Vagina (tissue), 2 donors: ENCODE data around the gene KIAA2012. TPM values are rescaled to one million over a fixed set of nuclear protein-coding genes. Genes with fewer than 3 reads are reported as not detected.

ENCODE experiments used
- DNase-seq, 2 donors: peaks; one replicate each; pipeline ENCODE4 v3.0.0-alpha.2; 2017; ENCODE audit errors: extremely low spot score in 2 of 2
- H3K27ac ChIP-seq: fragments of 200-600 bp; sonication (generic); one replicate; pipeline ENCODE4 v1.5.1; 2019
- H3K27me3 ChIP-seq: fragments of 200-600 bp; sonication (generic); one replicate; pipeline ENCODE4 v1.5.1; 2019
- H3K36me3 ChIP-seq, 2 donors: fragments of 200-600 bp; sonication (generic); one replicate each; pipeline ENCODE4 v1.5.1; 2017 to 2019
- H3K4me1 ChIP-seq: fragments of 200-600 bp; sonication (generic); one replicate; pipeline ENCODE4 v1.5.1; 2019
- H3K4me3 ChIP-seq, 2 donors: fragments of 200-600 bp; sonication (generic); 1 replicate in 1 of 2; 2 replicates in 1 of 2; pipeline ENCODE4 v1.5.1; 2016 to 2019
- H3K9me3 ChIP-seq: fragments of 200-600 bp; sonication (generic); one replicate; pipeline ENCODE4 v1.5.1; 2019
- CTCF ChIP-seq, 3 experiments: fragments of 450-650 bp in 2 of 3; fragments of 200-600 bp in 1 of 3; sonication (generic) in 1 of 3; IDR thresholded peaks; one replicate each; pipeline ENCODE4 v1.5.1; 2017 to 2019; ENCODE audit warnings: antibody characterized with exemption in 3 of 3, mild to moderate bottlenecking in 2 of 3, moderate library complexity in 2 of 3
- POLR2A ChIP-seq, 2 donors: fragments of 450-650 bp; IDR thresholded peaks; one replicate each; pipeline ENCODE4 v1.6.1; 2017; ENCODE audit warnings: antibody characterized with exemption in 2 of 2, mild to moderate bottlenecking in 2 of 2, moderate library complexity in 2 of 2
- POLR2AphosphoS5 ChIP-seq, 2 donors: sonication (generic); formaldehyde crosslinking; IDR thresholded peaks; one replicate each; pipeline ENCODE4 v1.9.0; 2017; ENCODE audit warnings: antibody characterized with exemption in 2 of 2, mild to moderate bottlenecking in 2 of 2, low read depth in 1 of 2; ENCODE audit not compliant: insufficient read depth in 1 of 2
- intact Hi-C: fragments of 100-400 bp; cut with DNase I; formaldehyde crosslinking; loops from one replicate; pipeline ENCODE4 v1.15.1; 2023
- total RNA-seq: library from RNA; depleted of rRNA; stranded (reverse); fragments of >200 nt; gene quantifications from one replicate; pipeline ENCODE4 v1.2.3, GENCODE V29; 2016

Gene KIAA2012
- total RNA-seq, 1 donor from 2014 or later = not detected

GRCh38 chr2:202142540-202142939 is 69.5 kb downstream of the KIAA2012 start:
- H3K27ac ChIP-seq = no peak overlapping the region
- no peak for DNase-seq
- no peaks in the 10 kb centered on the region for H3K27me3 ChIP-seq
- H3K36me3 ChIP-seq = no peaks in the 10 kb centered on the region
- H3K4me3 ChIP-seq = no peak overlapping the region
- intact Hi-C loops = no loop called here
- no peaks in the 10 kb centered on the region for H3K9me3 ChIP-seq
- TF ChIP-seq POLR2A (IDR thresholded peaks at IDR 0.05) = no peak
- no peak for TF ChIP-seq POLR2AphosphoS5 (IDR thresholded peaks at IDR 0.05; ENCODE audit: insufficient read depth in 1 of 2, low read depth in 1 of 2)
- TF ChIP-seq CTCF (IDR thresholded peaks at IDR 0.05) = no peak
- no peaks in the 10 kb centered on the region for H3K4me1 ChIP-seq

DNA sequence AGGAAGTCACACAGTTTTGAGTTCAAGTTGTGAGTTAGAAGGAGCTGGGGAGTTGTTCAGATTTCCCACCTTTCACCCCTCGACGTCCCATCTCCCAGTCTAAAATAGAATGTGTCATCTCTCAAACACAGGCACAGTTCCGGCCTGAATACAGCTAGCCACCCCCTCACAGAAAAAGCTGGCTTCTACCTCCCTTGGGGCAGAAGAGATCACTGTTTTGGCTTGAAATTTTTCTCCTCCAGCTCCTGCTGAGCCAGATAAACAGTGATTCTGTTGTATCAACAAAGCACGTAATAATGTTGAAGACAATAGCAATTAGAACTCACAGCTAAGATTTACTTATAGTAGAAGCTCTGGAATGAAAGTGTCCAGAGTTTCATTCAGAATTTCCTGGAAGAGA is 74.7 kb downstream of the KIAA2012 start:
- Histone ChIP-seq H3K4me1 (peaks cover 17% of the 10 kb centered on the region), H3K27me3 (no peaks in the 10 kb centered on the region), H3K36me3 (no peaks in the 10 kb centered on the region), H3K9me3 (no peaks in the 10 kb centered on the region), H3K27ac (peak overlapping the region; percentile 38), H3K4me3 (no peak overlapping the region)
- intact Hi-C loops = no loop called here
- no peak for TF ChIP-seq CTCF (IDR thresholded peaks at IDR 0.05)
- no peak for TF ChIP-seq POLR2AphosphoS5 (IDR thresholded peaks at IDR 0.05; ENCODE audit: insufficient read depth in 1 of 2, low read depth in 1 of 2)
- TF ChIP-seq POLR2A (IDR thresholded peaks at IDR 0.05) = no peak
- DNase-seq = no peak

DNA sequence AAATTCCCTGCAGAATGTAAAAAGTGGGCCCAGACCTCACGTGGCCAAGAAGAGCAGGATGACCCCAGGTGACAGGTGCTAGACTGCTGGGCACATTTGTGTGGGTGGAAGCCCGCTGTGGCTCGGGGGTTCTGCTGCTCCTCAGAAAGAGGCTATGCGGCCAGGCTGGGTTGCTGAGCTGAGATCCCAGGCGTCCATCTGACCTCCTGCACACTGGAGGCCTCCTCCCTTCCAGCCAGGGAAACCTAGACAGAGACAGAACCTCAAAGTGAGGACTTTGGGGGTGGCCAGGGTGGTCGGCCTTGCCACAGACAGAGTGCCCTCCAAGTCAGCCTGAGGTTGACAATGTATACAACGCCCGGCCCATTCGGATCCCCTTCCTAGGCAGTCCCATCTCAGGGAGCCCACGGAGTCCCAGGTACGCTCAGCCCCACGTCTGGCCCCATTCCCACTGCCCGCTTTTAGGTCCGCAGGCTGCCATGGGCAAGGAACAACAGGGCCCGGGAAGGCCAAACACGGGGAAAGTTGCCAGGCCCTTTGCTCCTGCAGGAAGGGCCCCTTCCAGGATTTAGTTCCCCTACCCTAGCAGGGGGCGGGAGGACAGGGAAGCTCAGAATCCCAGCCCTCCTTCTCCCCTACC is 75.6 kb downstream of the KIAA2012 start:
- Histone ChIP-seq H3K9me3 (no peaks in the 10 kb centered on the region), H3K36me3 (no peaks in the 10 kb centered on the region), H3K4me3 (no peak overlapping the region), H3K27me3 (no peaks in the 10 kb centered on the region), H3K4me1 (peaks cover 17% of the 10 kb centered on the region), H3K27ac (peak overlapping the region; percentile 70)
- DNase-seq = no peak
- TF ChIP-seq CTCF (IDR thresholded peaks at IDR 0.05) = no peak
- TF ChIP-seq POLR2A (IDR thresholded peaks at IDR 0.05) = no peak
- TF ChIP-seq POLR2AphosphoS5 (IDR thresholded peaks at IDR 0.05; ENCODE audit: insufficient read depth in 1 of 2, low read depth in 1 of 2) = no peak
- intact Hi-C loops = no loop called here

- TF ChIP-seq CTCF (IDR thresholded peaks at IDR 0.05) = no peak
- TF ChIP-seq POLR2AphosphoS5 (IDR thresholded peaks at IDR 0.05; ENCODE audit: insufficient read depth in 1 of 2, low read depth in 1 of 2) = no peak
- TF ChIP-seq POLR2A (IDR thresholded peaks at IDR 0.05) = no peak
- H3K36me3 ChIP-seq = no peaks in the 10 kb centered on the region
- H3K4me1 ChIP-seq = peaks cover 17% of the 10 kb centered on the region
- no peaks in the 10 kb centered on the region for H3K9me3 ChIP-seq
- no peaks in the 10 kb centered on the region for H3K27me3 ChIP-seq
- peak overlapping the region in 1 of 2 donors; percentile 2 for H3K4me3 ChIP-seq
- H3K27ac ChIP-seq = peak overlapping the region; percentile 70
- intact Hi-C loops = no loop called here
- no peak for DNase-seq
Measured at GRCh38 chr2:202149155-202149762, 76.2 kb downstream of the KIAA2012 start.

DNA sequence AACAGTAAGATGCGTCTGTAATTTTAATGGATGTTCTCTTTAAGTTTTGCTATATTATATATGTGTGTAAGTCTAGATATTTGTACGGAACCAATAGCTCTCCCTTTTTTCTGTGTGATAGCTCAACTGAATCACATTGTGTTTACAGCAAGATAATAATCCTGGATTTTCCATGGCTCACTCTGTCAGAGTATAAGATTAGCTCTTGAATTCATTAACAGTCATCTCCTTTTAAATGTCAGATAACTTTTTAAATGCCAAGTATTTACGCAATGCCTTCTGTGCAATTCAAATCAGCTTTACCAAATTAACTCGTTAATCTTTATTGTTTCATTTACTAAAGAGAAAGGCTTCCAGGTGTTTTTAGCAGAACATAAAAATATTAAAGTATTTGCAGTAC is 76.9 kb downstream of the KIAA2012 start:
- no peak overlapping the region for H3K4me3 ChIP-seq
- no peak for TF ChIP-seq POLR2AphosphoS5 (IDR thresholded peaks at IDR 0.05; ENCODE audit: insufficient read depth in 1 of 2, low read depth in 1 of 2)
- TF ChIP-seq POLR2A (IDR thresholded peaks at IDR 0.05) = no peak
- no peak for TF ChIP-seq CTCF (IDR thresholded peaks at IDR 0.05)
- peaks cover 17% of the 10 kb centered on the region for H3K4me1 ChIP-seq
- no peaks in the 10 kb centered on the region for H3K9me3 ChIP-seq
- no peaks in the 10 kb centered on the region for H3K36me3 ChIP-seq
- no peaks in the 10 kb centered on the region for H3K27me3 ChIP-seq
- intact Hi-C loops = no loop called here
- DNase-seq = no peak
- no peak overlapping the region for H3K27ac ChIP-seq
